Endothelial cell of umbilical vein (primary cell): ENCODE results near the gene EPB41L3.

ENCODE experiments used
- CTCF ChIP-seq, 2 donors: IDR thresholded peaks; 1 replicate in 1 of 2; 2 replicates in 1 of 2; pipeline ENCODE4 v1.5.1; 2011; ENCODE audit warnings: low read length in 2 of 2, mild to moderate bottlenecking in 2 of 2, moderate library complexity in 2 of 2, control low read depth in 1 of 2, inconsistent platforms in 1 of 2, low read depth in 1 of 2; ENCODE audit not compliant: insufficient read depth in 1 of 2; ENCODE audit errors: extremely low read depth in 1 of 2
- EZH2 ChIP-seq: IDR thresholded peaks from 2 replicates; pipeline ENCODE4 v1.6.1; 2012; ENCODE audit warnings: borderline replicate concordance, low read depth, mild to moderate bottlenecking, moderate library complexity, low read length, inconsistent platforms; ENCODE audit not compliant: severe bottlenecking
- GATA2 ChIP-seq: IDR thresholded peaks from 2 replicates; pipeline ENCODE4 v1.7.0; 2011; ENCODE audit warnings: low read depth, mild to moderate bottlenecking, moderate library complexity, mixed read lengths, low read length; ENCODE audit not compliant: insufficient read length, insufficient read depth
- MAX ChIP-seq: IDR thresholded peaks from 2 replicates; pipeline ENCODE4 v1.6.1; 2011; ENCODE audit not compliant: insufficient read depth, insufficient read length
- MYC ChIP-seq: IDR thresholded peaks from one replicate; pipeline ENCODE4 v1.6.1; 2011; ENCODE audit warnings: mild to moderate bottlenecking, low read depth, low read length
- POLR2A ChIP-seq: IDR thresholded peaks from 2 replicates; pipeline ENCODE4 v1.6.1; 2012; ENCODE audit warnings: low read depth, mild to moderate bottlenecking, control low read depth, low read length
- POLR2AphosphoS5 ChIP-seq: IDR thresholded peaks from 2 replicates; pipeline ENCODE4 v1.6.1; 2012; ENCODE audit warnings: low read depth, mild to moderate bottlenecking, control low read depth, low read length, moderate library complexity; ENCODE audit not compliant: insufficient read depth

GRCh38 chr18:5370332-5370731 lies 173.5 kb downstream of the EPB41L3 start:
- TF ChIP-seq MYC: no peak
- TF ChIP-seq MAX: no peak
- no peak for TF ChIP-seq CTCF (IDR thresholded peaks at IDR 0.05; ENCODE audit: extremely low read depth in 1 of 2, insufficient read depth in 1 of 2, low read depth in 1 of 2, low read length in 2 of 2)
- TF ChIP-seq EZH2: no peak
- no peak for TF ChIP-seq POLR2A
- TF ChIP-seq GATA2: no peak
- TF ChIP-seq POLR2AphosphoS5: no peak
